K562 (cell line): Measurements from ENCODE around the gene EHD2. TPM values are rescaled to one million over a fixed set of nuclear protein-coding genes. Genes with fewer than 3 reads are reported as not detected.

ENCODE experiments used
- ATAC-seq: fragments of 200-7000 bp; cut with Tn5 transposase; 3 replicates; pipeline ENCODE4 v1.9.1; 2020; ENCODE audit warnings: moderate library complexity
- BruUV-seq: library from RNA; stranded (reverse); fragments of 400-500 nt; replicated peaks from 2 replicates; lab custom pipeline; 2021; lab: Mats Ljungman, UMichigan
- CTCF ChIA-PET: fragments of 300-600 bp; formaldehyde crosslinking; extraction: SDS; loops from one replicate; lab custom pipeline; 2021; ENCODE audit warnings: low intra/inter-chr PET ratio; lab: Yijun Ruan, JAX
- POLR2A ChIA-PET: fragments of 300-600, 350-650 bp; sonication (Branson Sonifier 250); formaldehyde crosslinking; extraction: SDS; loops from one replicate; lab custom pipeline; 2021; ENCODE audit warnings: antibody characterized with exemption, inconsistent platforms; lab: Yijun Ruan, JAX
- DNase-seq, 4 experiments: peaks; one replicate each; pipeline versions ENCODE4 v3.0.0 to v3.0.0-alpha.2; 2011 to 2018; ENCODE audit warnings: low spot score in 3 of 4, mixed read lengths in 3 of 4; ENCODE audit errors: extremely low read depth in 1 of 4
- FAIRE-seq: peaks from 2 replicates; lab custom pipeline; 2011; peaks lifted over from hg19 to GRCh38; lab: Jason Lieb, UNC
- H2AFZ ChIP-seq: 2 replicates; pipeline ENCODE4 v1.6.0; 2011; ENCODE audit warnings: low read depth, low read length, control low read depth, inconsistent platforms
- H3K27ac ChIP-seq: fragments of 200-600 bp; 3 replicates; pipeline ENCODE4 v1.8.0; 2011; ENCODE audit warnings: low read depth, mild to moderate bottlenecking, control low read depth, inconsistent platforms, low read length, moderate library complexity, mixed read lengths; ENCODE audit errors: extremely low read depth
- H3K27me3 ChIP-seq, 2 experiments: fragments of 300-600 bp in 1 of 2; 2 replicates in 1 of 2; 3 replicates in 1 of 2; pipeline versions ENCODE4 v1.6.0 to v1.8.0; 2011; ENCODE audit warnings: inconsistent platforms in 2 of 2, low read length in 2 of 2, mild to moderate bottlenecking in 1 of 2, mixed read lengths in 1 of 2, moderate library complexity in 1 of 2; ENCODE audit not compliant: control insufficient read depth in 2 of 2, insufficient read depth in 2 of 2
- H3K36me3 ChIP-seq: fragments of 300-600 bp; 3 replicates; pipeline ENCODE4 v1.8.0; 2011; ENCODE audit warnings: mild to moderate bottlenecking, low read length, inconsistent platforms; ENCODE audit not compliant: control insufficient read depth, insufficient read depth
- H3K4me1 ChIP-seq, 2 experiments: fragments of 200-600 bp in 1 of 2; replicated peaks in 1 of 2; 2 replicates in 1 of 2; 3 replicates in 1 of 2; pipeline versions ENCODE4 v1.5.1 to v1.8.0; 2011; ENCODE audit warnings: inconsistent platforms in 2 of 2, low read length in 2 of 2, mild to moderate bottlenecking in 1 of 2, mixed read lengths in 1 of 2, moderate library complexity in 1 of 2; ENCODE audit not compliant: control insufficient read depth in 2 of 2, insufficient read depth in 2 of 2
- H3K4me2 ChIP-seq: 2 replicates; pipeline ENCODE4 v1.6.1; 2011; ENCODE audit warnings: low read length, control low read depth, inconsistent platforms, mixed read lengths; ENCODE audit not compliant: insufficient read depth
- H3K4me3 ChIP-seq: fragments of 200-600 bp; sonication (generic), shearing (Covaris generic); 2 replicates; pipeline ENCODE4 v1.5.1; 2016; ENCODE audit warnings: control low read depth, inconsistent platforms
- H3K79me2 ChIP-seq: fragments of 200-600 bp; 3 replicates; pipeline ENCODE4 v1.8.0; 2011; ENCODE audit warnings: low read length, inconsistent platforms; ENCODE audit not compliant: control insufficient read depth, insufficient read depth
- H3K9ac ChIP-seq, 2 experiments: 2 replicates each; pipeline versions ENCODE4 v1.6.0 to v1.6.1; 2011; ENCODE audit warnings: low read depth in 2 of 2, low read length in 2 of 2, control low read depth in 1 of 2, inconsistent platforms in 1 of 2, mild to moderate bottlenecking in 1 of 2, mixed read lengths in 1 of 2; ENCODE audit not compliant: insufficient read depth in 1 of 2
- H3K9me1 ChIP-seq: one replicate; pipeline ENCODE4 v1.6.0; 2011; ENCODE audit warnings: inconsistent platforms, mild to moderate bottlenecking, low read length, moderate library complexity; ENCODE audit not compliant: control insufficient read depth, insufficient read depth
- H3K9me3 ChIP-seq: replicated peaks from 2 replicates; pipeline ENCODE4 v1.5.1; 2011; ENCODE audit warnings: low read depth, low read length, inconsistent platforms; ENCODE audit not compliant: control insufficient read depth, insufficient read depth
- H4K20me1 ChIP-seq: replicated peaks from 2 replicates; pipeline ENCODE4 v1.6.1; 2011; ENCODE audit warnings: low read length, inconsistent platforms, mixed read lengths; ENCODE audit not compliant: control insufficient read depth, insufficient read depth
- DNMT1 ChIP-seq: fragments of 450-650 bp; IDR thresholded peaks from 2 replicates; pipeline ENCODE4 v1.6.1; 2016; ENCODE audit warnings: antibody characterized with exemption, mild to moderate bottlenecking
- FOXK1 ChIP-seq: sonication (generic); formaldehyde crosslinking; IDR thresholded peaks from 2 replicates; pipeline ENCODE4 v1.8.0; 2022; ENCODE audit warnings: missing genetic modification reagents, mild to moderate bottlenecking, borderline replicate concordance
- HDAC6 ChIP-seq: IDR thresholded peaks from 2 replicates; pipeline ENCODE4 v1.6.1; 2012; ENCODE audit warnings: low read depth, mild to moderate bottlenecking, control low read depth, inconsistent platforms, low read length, moderate library complexity
- RBFOX2 ChIP-seq: fragments of 200-400 bp; formaldehyde crosslinking; IDR thresholded peaks from 2 replicates; pipeline ENCODE4 v1.6.1; 2017; ENCODE audit warnings: low read depth, mild to moderate bottlenecking, low read length, moderate library complexity
- ZNF12 ChIP-seq: sonication (generic); formaldehyde crosslinking; IDR thresholded peaks from 2 replicates; pipeline ENCODE4 v1.4.0; 2020; ENCODE audit warnings: mild to moderate bottlenecking, missing genetic modification reagents
- ZNF184 ChIP-seq: sonication (generic); formaldehyde crosslinking; IDR thresholded peaks from 2 replicates; pipeline ENCODE4 v1.5.0; 2020; ENCODE audit warnings: missing genetic modification reagents
- WGBS: fragments of 100-300 bp; shearing (Covaris generic); methylation state at CpG from one replicate; pipeline ENCODE4 v1.1.6; 2016; ENCODE audit warnings: low coverage, mixed read lengths; ENCODE audit not compliant: insufficient coverage; ENCODE audit errors: missing lambda C conversion rate; 5-methylcytosine and 5-hydroxymethylcytosine counted together
- in situ Hi-C: fragments of 300-500 bp; cut with MboI; formaldehyde crosslinking; loops from 4 replicates; pipeline ENCODE4 v1.15.0; 2018; ENCODE audit warnings: inconsistent platforms, mixed read lengths
- intact Hi-C: fragments of 100-400 bp; cut with micrococcal nuclease; formaldehyde crosslinking; loops from 2 replicates; pipeline ENCODE4 v1.14.2; 2022
- polyA plus RNA-seq, 8 experiments: library from polyadenylated mRNA; depleted of rRNA in 4 of 8; stranded (reverse) in 5 of 8; unstranded in 3 of 8; fragments of >200 nt; fragmentation: Nextera tagmentation in 2 of 8; fragmentation: Illumina TruSeq in 1 of 8; extraction: Ambion mirVana in 2 of 8; extraction: Trizol in 1 of 8; gene quantifications; 2 replicates each; pipeline versions ENCODE4 v1.2.1 to v1.2.3, GENCODE V29; 2011 to 2014; ENCODE audit warnings: inconsistent platforms in 1 of 8, missing spikeins in 1 of 8
- total RNA-seq, 7 experiments: library from RNA; depleted of rRNA in 6 of 7; stranded (reverse); fragments of >200 nt in 6 of 7; fragmentation: Illumina TruSeq in 2 of 7; extraction: Trizol in 2 of 7; gene quantifications; 2 replicates each; pipeline versions ENCODE4 v1.2.1 to v1.2.3, GENCODE V29; 2011 to 2021; ENCODE audit warnings: low replicate concordance in 1 of 7
- TF ChIP-seq, protein P1 (sequence below), 2 experiments: fragments of 450-650 bp; IDR thresholded peaks; 2 replicates each; pipeline ENCODE4 v1.6.1; 2018; ENCODE audit warnings: mild to moderate bottlenecking in 2 of 2, low read depth in 1 of 2; ENCODE audit not compliant: partially characterized antibody in 2 of 2
- TF ChIP-seq, protein P2 (sequence below): fragments of 250-450 bp; sonication (Bioruptor Pico); IDR thresholded peaks from 2 replicates; pipeline ENCODE4 v1.5.0; 2021; ENCODE audit warnings: mild to moderate bottlenecking, moderate library complexity

EHD2 gene
- total and polyA plus RNA-seq, 9 of the 15 experiments (the other 6 are each of a cell fraction or from before 2014, with no cell fraction given), result 1.7 to 32.2 (median 3.0) TPM

DNA sequence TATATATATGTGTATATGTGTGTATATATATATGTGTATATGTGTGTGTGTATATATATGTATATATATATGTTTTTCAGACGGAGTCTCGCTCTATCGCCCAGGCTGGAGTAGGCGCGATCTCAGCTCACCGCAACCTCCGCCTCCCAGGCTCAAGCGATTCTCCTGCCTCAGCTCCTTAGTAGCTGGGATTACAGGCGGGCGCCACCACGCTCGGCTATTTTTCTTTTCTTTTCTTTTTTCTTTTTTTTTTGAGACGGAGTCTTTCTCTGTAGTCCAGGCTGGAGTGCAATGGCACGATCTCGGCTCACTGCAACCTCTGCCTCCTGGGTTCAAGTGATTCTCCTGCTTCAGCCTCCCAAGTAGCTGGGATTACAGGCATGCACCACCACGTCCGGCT, 32.9 kb downstream of the EHD2 start (continued):
- TF ChIP-seq, protein P1, sequence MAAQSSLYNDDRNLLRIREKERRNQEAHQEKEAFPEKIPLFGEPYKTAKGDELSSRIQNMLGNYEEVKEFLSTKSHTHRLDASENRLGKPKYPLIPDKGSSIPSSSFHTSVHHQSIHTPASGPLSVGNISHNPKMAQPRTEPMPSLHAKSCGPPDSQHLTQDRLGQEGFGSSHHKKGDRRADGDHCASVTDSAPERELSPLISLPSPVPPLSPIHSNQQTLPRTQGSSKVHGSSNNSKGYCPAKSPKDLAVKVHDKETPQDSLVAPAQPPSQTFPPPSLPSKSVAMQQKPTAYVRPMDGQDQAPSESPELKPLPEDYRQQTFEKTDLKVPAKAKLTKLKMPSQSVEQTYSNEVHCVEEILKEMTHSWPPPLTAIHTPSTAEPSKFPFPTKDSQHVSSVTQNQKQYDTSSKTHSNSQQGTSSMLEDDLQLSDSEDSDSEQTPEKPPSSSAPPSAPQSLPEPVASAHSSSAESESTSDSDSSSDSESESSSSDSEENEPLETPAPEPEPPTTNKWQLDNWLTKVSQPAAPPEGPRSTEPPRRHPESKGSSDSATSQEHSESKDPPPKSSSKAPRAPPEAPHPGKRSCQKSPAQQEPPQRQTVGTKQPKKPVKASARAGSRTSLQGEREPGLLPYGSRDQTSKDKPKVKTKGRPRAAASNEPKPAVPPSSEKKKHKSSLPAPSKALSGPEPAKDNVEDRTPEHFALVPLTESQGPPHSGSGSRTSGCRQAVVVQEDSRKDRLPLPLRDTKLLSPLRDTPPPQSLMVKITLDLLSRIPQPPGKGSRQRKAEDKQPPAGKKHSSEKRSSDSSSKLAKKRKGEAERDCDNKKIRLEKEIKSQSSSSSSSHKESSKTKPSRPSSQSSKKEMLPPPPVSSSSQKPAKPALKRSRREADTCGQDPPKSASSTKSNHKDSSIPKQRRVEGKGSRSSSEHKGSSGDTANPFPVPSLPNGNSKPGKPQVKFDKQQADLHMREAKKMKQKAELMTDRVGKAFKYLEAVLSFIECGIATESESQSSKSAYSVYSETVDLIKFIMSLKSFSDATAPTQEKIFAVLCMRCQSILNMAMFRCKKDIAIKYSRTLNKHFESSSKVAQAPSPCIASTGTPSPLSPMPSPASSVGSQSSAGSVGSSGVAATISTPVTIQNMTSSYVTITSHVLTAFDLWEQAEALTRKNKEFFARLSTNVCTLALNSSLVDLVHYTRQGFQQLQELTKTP (IDR thresholded peaks at IDR 0.05; ENCODE audit: low read depth in 1 of 2, partially characterized antibody in 2 of 2), result peak in 1 of 2 experiments; percentile 24

DNA sequence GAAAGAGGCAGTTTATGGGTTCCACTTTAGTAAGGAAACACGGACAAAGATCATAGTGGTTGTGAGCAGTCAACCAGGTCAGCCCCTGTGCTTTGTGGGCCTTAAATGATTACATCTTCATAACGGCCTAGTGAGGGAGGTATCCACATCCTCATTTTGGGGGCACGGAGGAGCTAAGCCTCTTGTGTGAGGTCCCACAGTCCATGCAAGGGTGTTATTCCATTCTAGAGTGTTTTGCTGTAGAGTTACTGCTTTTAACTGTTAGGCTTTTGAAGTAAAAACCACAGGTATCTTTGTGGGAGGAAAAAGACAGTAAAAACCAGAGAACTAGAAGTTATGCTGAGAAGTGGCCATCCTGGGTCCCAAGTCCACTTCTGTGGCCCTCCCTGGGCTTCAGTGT, 36.1 kb downstream of the EHD2 start:
- Histone ChIP-seq H4K20me1 (peaks cover 8% of the 10 kb centered on the region; the same call in 1 of the 2 replicates), H3K36me3 (peaks cover 74% of the 10 kb centered on the region), H3K9ac (no peak overlapping the region), H3K9me3 (no peaks in the 10 kb centered on the region), H3K9me1 (peaks cover 3% of the 10 kb centered on the region), H3K4me1 (peaks cover 10 to 17% of the 10 kb centered on the region in 2 experiments), H3K4me2 (no peak overlapping the region), H3K79me2 (peaks cover 45% of the 10 kb centered on the region), H3K27me3 (no peaks in the 10 kb centered on the region), H3K4me3 (no peak overlapping the region), H2AFZ (no peak overlapping the region), H3K27ac (no peak overlapping the region)
- TF ChIP-seq ZNF184 (CRISPR knock-in tag) (no peak), ZNF12 (no peak), RBFOX2 (0 out of 2 replicates have a peak, but pooled peaks have one; percentile 17), HDAC6 (no peak), DNMT1 (no peak), FOXK1 (no peak)
- TF ChIP-seq, protein P2, sequence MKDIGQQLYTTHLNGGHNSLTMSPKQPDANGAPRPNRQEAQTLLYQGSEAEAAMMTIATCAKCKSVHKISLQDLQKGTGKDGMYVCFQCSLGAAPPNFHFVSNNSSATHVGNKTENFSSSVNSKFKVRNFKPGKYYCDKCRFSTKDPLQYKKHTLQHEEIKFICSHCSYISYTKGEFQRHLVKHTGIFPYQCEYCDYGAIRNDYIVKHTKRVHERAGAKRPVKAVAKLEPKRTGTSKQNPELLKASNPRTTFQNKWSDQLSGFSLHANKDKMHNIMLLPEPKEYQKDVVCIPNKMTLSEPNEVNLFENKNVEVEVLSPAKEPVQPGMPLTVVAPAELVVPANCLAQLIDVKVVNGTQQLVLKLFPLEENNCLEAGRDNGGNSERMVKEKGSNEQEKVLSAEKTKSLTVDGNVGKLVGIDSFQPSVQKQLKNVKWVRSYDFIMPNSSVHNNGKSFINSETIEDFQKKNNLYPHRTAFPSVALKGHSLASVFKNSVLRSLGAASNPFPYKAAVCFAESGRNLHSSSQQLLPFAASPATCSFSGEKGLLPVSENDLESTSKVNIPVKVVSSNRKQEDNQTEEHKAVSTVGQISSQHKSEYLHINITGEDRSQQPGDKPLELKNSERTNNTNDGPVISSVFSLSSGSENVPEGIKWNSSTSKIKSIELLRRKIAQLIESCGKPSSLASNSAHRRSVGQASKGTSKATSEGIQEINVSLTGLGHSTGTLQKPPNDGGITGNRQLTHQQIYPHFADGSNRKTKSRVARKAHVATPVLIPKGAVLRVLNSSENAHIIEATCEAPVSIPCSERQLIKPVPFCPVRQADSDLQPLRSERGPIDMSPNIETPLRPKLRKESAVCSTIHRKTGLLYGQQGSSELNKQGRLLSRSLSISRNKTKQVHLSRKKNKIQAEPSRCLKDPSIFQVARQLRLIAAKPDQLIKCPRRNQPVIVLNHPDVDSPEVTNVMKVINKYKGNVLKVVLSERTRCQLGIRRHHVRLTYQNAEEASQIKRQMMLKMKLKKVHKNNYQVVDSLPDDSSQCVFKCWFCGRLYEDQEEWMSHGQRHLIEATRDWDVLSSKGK (CRISPR knock-in tag), result no peak
- POLR2A ChIA-PET, result interaction anchor here (0.7 kb wide), 1 partner anchor 15 kb away, joined by 3 read pairs; no protein-coding TSS in a partner anchor
- no TSS peak for BruUV-seq
- ATAC-seq, result no peak
- 92% methylated on average over 3 of the region's 3 CpGs for WGBS
- CTCF ChIA-PET, result no interaction called here
- intact Hi-C loops (no loop called here), in situ Hi-C loops (no loop called here)
- DNase-seq, result no peak
- no peak for FAIRE-seq
